ENCODE data around the gene RAD51B. TPM values are rescaled to one million over a fixed set of nuclear protein-coding genes. Genes with fewer than 3 reads are reported as not detected.

Gene RAD51B
- total and polyA plus RNA-seq, 9 of the 15 experiments (the other 6 are each of a cell fraction or from before 2014, with no cell fraction given): 8.5 to 17.3 (median 11.3) TPM

GRCh38 chr14:68758301-68758700 is 938.7 kb downstream of the RAD51B start (continued):
- no peak for TF ChIP-seq SIN3B (IDR thresholded peaks at IDR 0.05; ENCODE audit: low read depth)
- TF ChIP-seq TBP (optimal IDR thresholded peaks at IDR 0.05; ENCODE audit: low read depth, low read length): peak; percentile 21
- 0 out of 2 replicates have a peak, but pooled peaks have one; percentile 8 for TF ChIP-seq JUND (IDR thresholded peaks at IDR 0.05; ENCODE audit: borderline replicate concordance, low read depth, low read length)
- TF ChIP-seq JUND (tag; IDR thresholded peaks at IDR 0.05; ENCODE audit: borderline replicate concordance, low read depth, low read length): no peak; the same call in 2 of the 3 replicates
- no peak for TF ChIP-seq ZSCAN29 (IDR thresholded peaks at IDR 0.05)
- TF ChIP-seq TAF9B (IDR thresholded peaks at IDR 0.05; ENCODE audit: partially characterized antibody): no peak
- no peak for TF ChIP-seq CTBP1 (IDR thresholded peaks at IDR 0.05; ENCODE audit: borderline replicate concordance)
- TF ChIP-seq E2F3 (CRISPR knock-in tag; IDR thresholded peaks at IDR 0.05): no peak
- TF ChIP-seq YY1 (IDR thresholded peaks at IDR 0.05; ENCODE audit: borderline replicate concordance in 1 of 3, control insufficient read depth in 1 of 3, extremely low read depth in 1 of 3, insufficient read depth in 3 of 3, insufficient read length in 1 of 3, insufficient replicate concordance in 2 of 3, low read depth in 1 of 3, low read length in 2 of 3): peak in 1 of 3 experiments; percentile 34
- TF ChIP-seq CEBPZ (IDR thresholded peaks at IDR 0.05; ENCODE audit: borderline replicate concordance, low read depth, low read length): no peak
- TF ChIP-seq TARDBP (IDR thresholded peaks at IDR 0.05): no peak
- TF ChIP-seq ZNF24 (IDR thresholded peaks at IDR 0.05): no peak
- TF ChIP-seq ZNF41 (CRISPR knock-in tag; conservative IDR thresholded peaks at IDR 0.05): no peak
- no peak for TF ChIP-seq ATF6 (CRISPR knock-in tag; IDR thresholded peaks at IDR 0.05)
- no peak for TF ChIP-seq TCF7 (IDR thresholded peaks at IDR 0.05; ENCODE audit: borderline replicate concordance)
- TF ChIP-seq SMARCA4 (IDR thresholded peaks at IDR 0.05): peak; percentile 34; the same call in 1 of the 2 replicates
- TF ChIP-seq ZBTB7A (IDR thresholded peaks at IDR 0.05; ENCODE audit: borderline replicate concordance, control insufficient read depth, low read depth, low read length): no peak
- TF ChIP-seq ARNT (IDR thresholded peaks at IDR 0.05): no peak
- peak; percentile 42; the same call in 1 of the 2 replicates for TF ChIP-seq TEAD4 (IDR thresholded peaks at IDR 0.05; ENCODE audit: low read length)
- no peak for TF ChIP-seq TEAD4 (CRISPR knock-in tag; IDR thresholded peaks at IDR 0.05; ENCODE audit: borderline replicate concordance)
- TF ChIP-seq GTF2E2 (tag; IDR thresholded peaks at IDR 0.05): no peak
- TF ChIP-seq CBFB (CRISPR knock-in tag; IDR thresholded peaks at IDR 0.05): no peak
- no peak for TF ChIP-seq MXI1 (IDR thresholded peaks at IDR 0.05; ENCODE audit: low read depth, low read length)
- no peak for TF ChIP-seq IRF1 (CRISPR knock-in tag; IDR thresholded peaks at IDR 0.05; ENCODE audit: borderline replicate concordance)
- no peak for TF ChIP-seq ZNF507 (tag; conservative IDR thresholded peaks at IDR 0.05)
- TF ChIP-seq ZNF561 (CRISPR knock-in tag; conservative IDR thresholded peaks at IDR 0.05): no peak

All from K562 (cell line).